HCT116 (cell line): ENCODE data around the gene DHX34. TPM values are rescaled to one million over a fixed set of nuclear protein-coding genes. Genes with fewer than 3 reads are reported as not detected.

Source experiments
- ATAC-seq: fragments of 200-7000 bp; cut with Tn5 transposase; 2 replicates; pipeline ENCODE4 v1.9.1; 2020; ENCODE audit warnings: mild to moderate bottlenecking, moderate library complexity
- BruUV-seq: library from RNA; stranded (reverse); fragments of 400-500 nt; replicated peaks from 2 replicates; lab custom pipeline; 2021; lab: Mats Ljungman, UMichigan
- CTCF ChIA-PET: fragments of 300-600 bp; sonication (Branson Sonifier 250); formaldehyde crosslinking; loops from one replicate; lab custom pipeline; 2021; ENCODE audit warnings: antibody characterized with exemption; lab: Charles Lee
- POLR2A ChIA-PET: fragments of 300-600, 350-600 bp; sonication (Branson Sonifier 250); formaldehyde crosslinking; loops from one replicate; lab custom pipeline; 2021; ENCODE audit warnings: antibody characterized with exemption; lab: Charles Lee
- RAD21 ChIA-PET, 2 experiments: fragments of 300-600 bp; sonication (Branson Sonifier 250); formaldehyde crosslinking; loops; one replicate each; lab custom pipeline; 2023; ENCODE audit warnings: low total read pairs in 2 of 2; ENCODE audit not compliant: uncharacterized antibody in 2 of 2, unreplicated experiment in 2 of 2, low non-redundant PET in 1 of 2; lab: Charles Lee
- DNase-seq: peaks from one replicate; pipeline ENCODE4 v3.0.0-alpha.2; 2010; ENCODE audit warnings: low read depth, low spot score
- H2AFZ ChIP-seq: fragments of 200-600 bp; shearing (Covaris generic), sonication (generic); 2 replicates; pipeline ENCODE4 v1.6.1; 2017; ENCODE audit warnings: low read depth, mixed run types, mixed read lengths, antibody characterized with exemption, low read length; ENCODE audit not compliant: poor library complexity, severe bottlenecking
- H3K27ac ChIP-seq: 2 replicates; pipeline ENCODE4 v1.5.1; 2012; ENCODE audit warnings: low read depth, low read length
- H3K27me3 ChIP-seq: fragments of 200-600 bp; sonication (generic); 2 replicates; pipeline ENCODE4 v1.6.1; 2016; ENCODE audit warnings: mixed run types, low read length, mixed read lengths; ENCODE audit not compliant: insufficient read depth
- H3K36me3 ChIP-seq, 2 experiments: fragments of 200-500 bp in 1 of 2; fragments of 200-600 bp in 1 of 2; sonication (Bioruptor generic) in 1 of 2; sonication (generic) in 1 of 2; 2 replicates each; pipeline versions ENCODE4 v1.5.1 to v1.6.1; 2014 to 2016; ENCODE audit warnings: low read length in 2 of 2, inconsistent platforms in 1 of 2, mixed read lengths in 1 of 2, mixed run types in 1 of 2; ENCODE audit not compliant: insufficient read depth in 2 of 2, control insufficient read depth in 1 of 2
- H3K4me1 ChIP-seq, 2 experiments: fragments of 200-600 bp in 1 of 2; sonication (generic) in 1 of 2; 2 replicates each; pipeline versions ENCODE4 v1.5.1 to v1.6.1; 2012 to 2017; ENCODE audit warnings: low read length in 2 of 2, inconsistent platforms in 1 of 2, mild to moderate bottlenecking in 1 of 2, mixed read lengths in 1 of 2, mixed run types in 1 of 2, moderate library complexity in 1 of 2; ENCODE audit not compliant: insufficient read depth in 2 of 2, control insufficient read depth in 1 of 2
- H3K4me2 ChIP-seq: fragments of 200-600 bp; sonication (generic); 2 replicates; pipeline ENCODE4 v1.6.1; 2017; ENCODE audit warnings: mixed run types, low read length, mixed read lengths
- H3K4me3 ChIP-seq, 2 experiments: fragments of 200-600 bp in 1 of 2; sonication (generic) in 1 of 2; replicated peaks in 1 of 2; 2 replicates each; pipeline ENCODE4 v1.5.1; 2011 to 2016; ENCODE audit warnings: low read length in 2 of 2, control low read depth in 1 of 2, low read depth in 1 of 2, mild to moderate bottlenecking in 1 of 2, mixed read lengths in 1 of 2, mixed run types in 1 of 2
- H3K79me2 ChIP-seq: fragments of 200-600 bp; sonication (generic); 2 replicates; pipeline ENCODE4 v1.6.1; 2017; ENCODE audit warnings: mild to moderate bottlenecking, mixed run types, low read length, moderate library complexity, mixed read lengths; ENCODE audit not compliant: insufficient read depth
- H3K9ac ChIP-seq: fragments of 200-600 bp; sonication (generic); 2 replicates; pipeline ENCODE4 v1.6.1; 2016; ENCODE audit warnings: low read length, mixed read lengths
- H3K9me2 ChIP-seq: fragments of 200-600 bp; sonication (generic), shearing (Covaris generic); 2 replicates; pipeline ENCODE4 v1.6.1; 2017; ENCODE audit warnings: mixed run types, mild to moderate bottlenecking, moderate library complexity; ENCODE audit not compliant: insufficient read depth
- H3K9me3 ChIP-seq, 2 experiments: fragments of 200-500 bp in 1 of 2; fragments of 200-600 bp in 1 of 2; sonication (Bioruptor generic) in 1 of 2; sonication (generic) in 1 of 2; 2 replicates each; pipeline ENCODE4 v1.6.1; 2014 to 2017; ENCODE audit warnings: low read length in 2 of 2, mixed read lengths in 2 of 2, inconsistent platforms in 1 of 2, low read depth in 1 of 2, mild to moderate bottlenecking in 1 of 2, mixed run types in 1 of 2, moderate library complexity in 1 of 2; ENCODE audit not compliant: control insufficient read depth in 1 of 2, insufficient read depth in 1 of 2
- H4K20me1 ChIP-seq: fragments of 200-600 bp; sonication (generic), shearing (Covaris generic); 2 replicates; pipeline ENCODE4 v1.6.1; 2017; ENCODE audit warnings: mixed run types, mild to moderate bottlenecking, moderate library complexity; ENCODE audit not compliant: insufficient read depth
- CBX3 ChIP-seq: IDR thresholded peaks from 2 replicates; pipeline ENCODE4 v1.6.1; 2012; ENCODE audit warnings: low read depth
- CEBPB ChIP-seq: IDR thresholded peaks from 2 replicates; pipeline ENCODE4 v1.6.1; 2012; ENCODE audit warnings: low read depth
- CTCF ChIP-seq, 3 experiments: fragments of 200-600 bp in 1 of 3; sonication (generic) in 1 of 3; IDR thresholded peaks in 2 of 3; conservative IDR thresholded peaks in 1 of 3; 2 replicates each; pipeline ENCODE4 v1.5.1; 2012 to 2017; ENCODE audit warnings: low read depth in 2 of 3, low read length in 2 of 3, antibody characterized with exemption in 1 of 3, borderline replicate concordance in 1 of 3, control low read depth in 1 of 3, mild to moderate bottlenecking in 1 of 3, mixed read lengths in 1 of 3, mixed run types in 1 of 3, moderate library complexity in 1 of 3; ENCODE audit not compliant: insufficient read depth in 1 of 3
- EGR1 ChIP-seq: IDR thresholded peaks from 2 replicates; pipeline ENCODE4 v1.6.1; 2012; ENCODE audit warnings: low read depth
- EZH2 ChIP-seq: fragments of 200-600 bp; sonication (generic); IDR thresholded peaks from 2 replicates; pipeline ENCODE4 v1.6.1; 2017; ENCODE audit warnings: antibody characterized with exemption, mixed run types
- EZH2phosphoT487 ChIP-seq: fragments of 200-600 bp; IDR thresholded peaks from 2 replicates; pipeline ENCODE4 v1.6.1; 2018; ENCODE audit warnings: antibody characterized with exemption, borderline replicate concordance
- FOSL1 ChIP-seq: IDR thresholded peaks from 2 replicates; pipeline ENCODE4 v1.6.1; 2012; ENCODE audit warnings: low read depth
- JUND ChIP-seq: IDR thresholded peaks from 2 replicates; pipeline ENCODE4 v1.6.1; 2012
- MAX ChIP-seq: IDR thresholded peaks from 2 replicates; pipeline ENCODE4 v1.6.1; 2012
- POLR2AphosphoS5 ChIP-seq: IDR thresholded peaks from 2 replicates; pipeline ENCODE4 v1.6.1; 2011; ENCODE audit warnings: mild to moderate bottlenecking, low read depth, low read length, moderate library complexity
- RAD21 ChIP-seq: IDR thresholded peaks from 2 replicates; pipeline ENCODE4 v1.6.1; 2012; ENCODE audit warnings: low read depth, mild to moderate bottlenecking
- SP1 ChIP-seq: IDR thresholded peaks from 2 replicates; pipeline ENCODE4 v1.6.1; 2012; ENCODE audit warnings: low read depth
- SRF ChIP-seq: IDR thresholded peaks from 2 replicates; pipeline ENCODE4 v1.6.1; 2012; ENCODE audit warnings: low read depth
- TCF7L2 ChIP-seq: IDR thresholded peaks from 2 replicates; pipeline ENCODE4 v1.7.0; 2011; ENCODE audit warnings: borderline replicate concordance, inconsistent platforms; ENCODE audit not compliant: insufficient read depth, insufficient read length; ENCODE audit errors: extremely low read depth
- ZBTB33 ChIP-seq: IDR thresholded peaks from 2 replicates; pipeline ENCODE4 v1.6.1; 2011; ENCODE audit warnings: mild to moderate bottlenecking, low read length, moderate library complexity; ENCODE audit not compliant: insufficient replicate concordance; ENCODE audit errors: extremely low read depth
- ZFX ChIP-seq: fragments of 450-650 bp; IDR thresholded peaks from 2 replicates; pipeline ENCODE4 v1.6.1; 2017
- ZNF274 ChIP-seq: fragments of 200-500 bp; sonication (Bioruptor generic); IDR thresholded peaks from 2 replicates; pipeline ENCODE4 v1.6.1; 2014; ENCODE audit warnings: mild to moderate bottlenecking, low read depth, low read length, inconsistent platforms
- intact Hi-C: fragments of 100-400 bp; cut with micrococcal nuclease; formaldehyde crosslinking; loops from 2 replicates; pipeline ENCODE4 v1.10.0; 2022
- total RNA-seq: library from RNA; stranded (reverse); gene quantifications from one replicate; pipeline ENCODE4 v1.2.1, GENCODE V29; 2021; ENCODE audit not compliant: unreplicated experiment

Gene DHX34
- total RNA-seq, 1 experiment from 2014 or later: 30.5 TPM

GRCh38 chr19:47341734-47342133 lies 7.4 kb upstream of the DHX34 start:
- POLR2A ChIA-PET: no interaction called here
- H3K4me2 ChIP-seq: no peak overlapping the region
- no peaks in the 10 kb centered on the region for H4K20me1 ChIP-seq
- H3K4me1 ChIP-seq: peaks cover under 1 to 5% of the 10 kb centered on the region in 2 experiments; a peak in 3 of 4 replicates
- no TSS peak for BruUV-seq
- H3K79me2 ChIP-seq: no peaks in the 10 kb centered on the region
- DNase-seq (no peak), ATAC-seq (no peak)
- no peak overlapping the region for H3K9ac ChIP-seq
- intact Hi-C loops: no loop called here
- no peaks in the 10 kb centered on the region; a peak in 1 of 4 replicates for H3K9me3 ChIP-seq
- no peaks in the 10 kb centered on the region for H3K27me3 ChIP-seq
- no peak overlapping the region for H2AFZ ChIP-seq
- H3K4me3 ChIP-seq: no peak overlapping the region
- no peaks in the 10 kb centered on the region for H3K36me3 ChIP-seq
- TF ChIP-seq EGR1: no peak
- TF ChIP-seq RAD21: no peak
- no peak for TF ChIP-seq FOSL1
- TF ChIP-seq MAX: no peak
- no peak for TF ChIP-seq ZFX
- TF ChIP-seq EZH2phosphoT487: no peak
- no peak for TF ChIP-seq TCF7L2
- TF ChIP-seq EZH2: no peak
- no peak for TF ChIP-seq POLR2AphosphoS5
- TF ChIP-seq ZNF274: no peak
- TF ChIP-seq CBX3: no peak
- no peak for TF ChIP-seq CTCF (IDR thresholded peaks at IDR 0.05 in 2 of 3, conservative IDR thresholded peaks at IDR 0.05 in 1 of 3; ENCODE audit: borderline replicate concordance in 1 of 3, insufficient read depth in 1 of 3, low read depth in 2 of 3, low read length in 2 of 3)
- no peak for TF ChIP-seq JUND
- TF ChIP-seq ZBTB33: no peak
- TF ChIP-seq SP1: no peak
- no peak for TF ChIP-seq CEBPB
- TF ChIP-seq SRF: no peak
- RAD21 ChIA-PET: no interaction called here
- no peak overlapping the region for H3K27ac ChIP-seq
- CTCF ChIA-PET: no interaction called here
- H3K9me2 ChIP-seq: no peaks in the 10 kb centered on the region
